AG10803 (cell line): ENCODE measurements around the gene TMEM150C.
"Not testable (repeated sequence)": the region's sequence is repeated elsewhere in the genome, so short reads cannot be mapped to it uniquely, and the experiment has no call there.

Source experiments
- DNase-seq: peaks from one replicate; pipeline ENCODE4 v3.0.0; 2010; ENCODE audit warnings: low read depth
- H3K4me3 ChIP-seq: 2 replicates; pipeline ENCODE4 v1.5.1; 2011; ENCODE audit warnings: mild to moderate bottlenecking, low read length, control low read depth
- TF ChIP-seq, protein P1 (sequence below): conservative IDR thresholded peaks from 2 replicates; pipeline ENCODE4 v1.5.1; 2011; ENCODE audit warnings: mild to moderate bottlenecking, low read length, control low read depth, inconsistent platforms

Gene TMEM150C

DNA sequence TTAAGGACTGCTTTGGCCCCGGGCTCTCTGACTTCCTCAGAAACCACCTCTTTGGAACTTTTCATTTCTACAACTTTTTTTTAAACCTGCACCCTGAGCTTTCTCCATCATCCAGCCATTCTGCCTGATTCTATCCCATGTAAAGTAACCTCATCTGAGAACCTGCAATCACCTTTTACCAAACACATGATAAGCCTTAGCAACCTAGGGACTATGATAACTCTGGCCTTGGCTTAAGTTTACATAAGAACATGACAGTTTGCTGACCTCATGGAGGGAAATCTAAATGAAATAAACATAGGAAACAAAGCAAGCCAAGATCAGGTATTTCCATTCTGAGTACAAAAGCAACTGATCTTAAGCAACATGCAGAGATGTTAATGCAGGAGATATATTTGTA lies 15.7 kb upstream of the TMEM150C start:
- no peak overlapping the region for H3K4me3 ChIP-seq
- no peak for DNase-seq
- TF ChIP-seq, protein P1, sequence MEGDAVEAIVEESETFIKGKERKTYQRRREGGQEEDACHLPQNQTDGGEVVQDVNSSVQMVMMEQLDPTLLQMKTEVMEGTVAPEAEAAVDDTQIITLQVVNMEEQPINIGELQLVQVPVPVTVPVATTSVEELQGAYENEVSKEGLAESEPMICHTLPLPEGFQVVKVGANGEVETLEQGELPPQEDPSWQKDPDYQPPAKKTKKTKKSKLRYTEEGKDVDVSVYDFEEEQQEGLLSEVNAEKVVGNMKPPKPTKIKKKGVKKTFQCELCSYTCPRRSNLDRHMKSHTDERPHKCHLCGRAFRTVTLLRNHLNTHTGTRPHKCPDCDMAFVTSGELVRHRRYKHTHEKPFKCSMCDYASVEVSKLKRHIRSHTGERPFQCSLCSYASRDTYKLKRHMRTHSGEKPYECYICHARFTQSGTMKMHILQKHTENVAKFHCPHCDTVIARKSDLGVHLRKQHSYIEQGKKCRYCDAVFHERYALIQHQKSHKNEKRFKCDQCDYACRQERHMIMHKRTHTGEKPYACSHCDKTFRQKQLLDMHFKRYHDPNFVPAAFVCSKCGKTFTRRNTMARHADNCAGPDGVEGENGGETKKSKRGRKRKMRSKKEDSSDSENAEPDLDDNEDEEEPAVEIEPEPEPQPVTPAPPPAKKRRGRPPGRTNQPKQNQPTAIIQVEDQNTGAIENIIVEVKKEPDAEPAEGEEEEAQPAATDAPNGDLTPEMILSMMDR = no peak

DNA sequence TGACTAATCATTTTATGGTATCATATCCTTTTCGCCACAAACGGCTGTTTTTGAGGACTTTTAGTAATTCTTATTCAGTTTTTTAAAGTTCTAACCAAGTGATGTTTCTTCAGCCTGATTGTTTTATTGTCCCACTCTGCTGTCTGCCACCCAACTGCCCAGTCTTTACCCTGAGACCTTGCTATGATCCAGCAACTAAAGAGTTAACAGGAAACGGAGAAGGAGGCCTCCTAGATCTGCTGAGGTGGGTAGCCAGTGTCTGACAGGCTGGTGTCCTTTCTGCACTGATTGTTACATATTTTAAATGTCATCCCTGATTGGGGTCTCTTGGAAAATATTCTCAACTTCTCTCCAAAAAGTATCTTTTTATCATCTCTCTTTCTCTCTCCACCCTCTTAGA lies 7.9 kb upstream of the TMEM150C start:
- H3K4me3 ChIP-seq = no peak overlapping the region
- TF ChIP-seq, protein P1 = no peak
- DNase-seq = no peak

DNA sequence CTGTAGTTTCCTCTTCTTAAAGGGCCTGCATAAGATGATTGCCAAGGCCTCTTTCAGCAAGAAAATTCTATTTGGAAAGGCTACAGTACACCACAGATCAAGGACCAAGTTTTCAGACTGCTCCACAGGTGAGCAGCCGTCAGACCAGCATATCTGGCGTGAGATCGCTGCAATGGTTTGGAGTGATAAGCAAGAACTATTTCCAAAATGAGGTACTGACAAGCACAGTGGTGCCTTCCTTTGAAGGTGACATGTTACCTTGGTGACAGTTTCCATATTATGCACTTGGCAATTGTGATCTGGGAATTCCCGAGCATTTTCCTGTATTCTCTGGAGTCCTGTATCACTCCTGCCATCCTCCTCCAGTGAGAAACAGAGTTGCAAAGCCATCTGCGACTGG lies 7.3 kb upstream of the TMEM150C start:
- TF ChIP-seq, protein P1 = no peak
- no peak for DNase-seq
- H3K4me3 ChIP-seq = no peak overlapping the region

DNA sequence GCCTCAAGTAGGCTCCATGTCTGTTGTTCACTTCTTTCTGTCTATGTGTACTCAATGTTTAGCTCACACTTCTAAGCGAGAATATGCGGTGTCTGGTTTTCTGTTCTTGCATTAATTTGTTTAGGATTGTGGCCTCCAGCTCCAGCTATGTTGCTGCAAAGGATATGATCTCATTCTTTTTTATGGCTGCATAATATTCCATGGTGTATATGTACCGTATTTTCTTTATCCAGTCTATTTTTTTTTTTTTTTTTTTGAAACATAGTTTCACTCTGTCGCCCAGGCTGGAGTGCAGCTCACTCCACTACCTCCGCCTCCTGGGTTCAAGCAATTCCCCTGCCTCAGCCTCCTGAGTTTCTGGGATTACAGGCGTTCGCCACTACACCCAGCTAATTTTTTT lies 5.7 kb upstream of the TMEM150C start:
- no peak for DNase-seq
- TF ChIP-seq, protein P1 = no peak
- no peak overlapping the region for H3K4me3 ChIP-seq

DNA sequence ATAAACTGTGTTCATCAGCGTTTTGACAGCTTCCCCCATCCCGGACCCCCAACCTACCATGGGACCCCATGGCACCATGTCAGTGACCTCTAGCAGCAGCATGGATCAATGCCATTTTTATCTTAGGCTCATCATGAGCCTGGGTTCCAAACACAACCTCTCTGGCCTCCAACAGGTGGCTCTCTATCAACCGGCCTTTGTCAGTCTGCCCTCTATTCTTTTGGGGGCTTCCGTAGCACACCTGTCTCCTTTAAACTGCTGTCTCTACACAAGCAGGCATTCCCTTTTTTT lies 721 bp upstream of the TMEM150C start:
- TF ChIP-seq, protein P1 = no peak
- no peak overlapping the region; the same call in 1 of the 2 replicates for H3K4me3 ChIP-seq
- DNase-seq = no peak

DNA sequence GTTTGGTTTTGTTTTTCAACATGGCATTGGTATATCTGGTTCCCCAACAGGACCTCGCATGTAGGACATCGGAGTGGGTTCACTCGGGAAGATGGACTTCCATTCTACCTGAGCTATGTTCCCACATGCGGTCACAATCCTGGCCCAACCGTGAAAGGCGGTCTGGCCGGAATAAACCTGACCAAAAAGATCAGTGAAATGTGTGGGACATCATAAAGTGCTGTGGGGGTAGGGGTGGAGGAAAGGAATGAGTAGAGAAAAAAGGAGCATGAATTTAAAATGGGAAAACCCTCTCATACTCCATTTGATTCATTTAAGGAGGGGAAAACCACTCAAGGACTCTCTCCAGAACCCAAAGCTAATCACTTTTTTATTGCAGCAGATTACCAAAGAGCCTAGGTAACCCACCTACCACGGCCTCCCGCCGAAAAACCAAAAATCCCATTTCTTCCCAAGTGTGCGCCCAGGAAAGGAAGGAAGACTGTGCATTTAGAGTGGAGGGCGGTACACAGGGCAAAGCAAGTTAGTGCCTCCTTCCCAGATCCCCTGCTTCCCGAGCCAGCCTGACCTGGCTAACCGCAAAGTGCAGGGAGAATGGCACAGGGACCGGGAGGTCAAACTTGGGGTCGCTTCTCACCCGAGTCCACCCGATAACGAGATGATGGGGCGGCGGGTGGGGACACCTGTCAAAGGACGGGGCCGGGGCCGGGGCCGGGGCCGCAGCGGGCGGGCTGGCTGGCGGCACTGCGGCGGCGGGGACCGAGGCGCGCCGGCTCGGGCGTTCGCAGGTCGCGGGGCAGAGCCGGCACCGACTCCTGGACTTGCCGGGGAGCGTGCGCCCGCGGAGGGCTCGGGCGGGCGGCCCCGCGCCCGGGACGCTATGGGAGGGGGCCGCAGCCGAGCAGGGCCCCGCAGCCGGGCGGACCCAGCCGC lies 669 bp downstream of the TMEM150C start:
- no peak for DNase-seq
- peak overlapping the region; percentile 27 for H3K4me3 ChIP-seq
- TF ChIP-seq, protein P1 = no peak

DNA sequence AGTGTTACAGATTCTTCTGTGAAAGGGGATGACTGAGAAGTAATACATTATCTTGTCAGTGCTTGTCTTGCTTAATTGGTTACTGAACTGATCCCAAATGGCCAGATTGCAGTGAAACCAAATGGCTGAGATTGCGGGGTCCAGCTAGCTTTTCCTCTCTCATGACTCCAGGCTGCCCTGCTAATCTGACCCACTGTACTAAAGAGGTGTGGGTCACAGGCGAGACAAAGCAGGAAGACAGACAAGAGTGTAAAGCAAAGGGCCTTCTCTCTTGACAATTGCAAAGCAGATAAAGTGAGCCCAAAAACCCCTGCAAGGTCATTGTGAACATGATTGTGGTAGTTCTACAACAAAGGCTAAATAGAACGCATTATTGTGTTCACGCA lies 2.1 kb downstream of the TMEM150C start:
- TF ChIP-seq, protein P1 = no peak
- no peak overlapping the region for H3K4me3 ChIP-seq
- DNase-seq = no peak

DNA sequence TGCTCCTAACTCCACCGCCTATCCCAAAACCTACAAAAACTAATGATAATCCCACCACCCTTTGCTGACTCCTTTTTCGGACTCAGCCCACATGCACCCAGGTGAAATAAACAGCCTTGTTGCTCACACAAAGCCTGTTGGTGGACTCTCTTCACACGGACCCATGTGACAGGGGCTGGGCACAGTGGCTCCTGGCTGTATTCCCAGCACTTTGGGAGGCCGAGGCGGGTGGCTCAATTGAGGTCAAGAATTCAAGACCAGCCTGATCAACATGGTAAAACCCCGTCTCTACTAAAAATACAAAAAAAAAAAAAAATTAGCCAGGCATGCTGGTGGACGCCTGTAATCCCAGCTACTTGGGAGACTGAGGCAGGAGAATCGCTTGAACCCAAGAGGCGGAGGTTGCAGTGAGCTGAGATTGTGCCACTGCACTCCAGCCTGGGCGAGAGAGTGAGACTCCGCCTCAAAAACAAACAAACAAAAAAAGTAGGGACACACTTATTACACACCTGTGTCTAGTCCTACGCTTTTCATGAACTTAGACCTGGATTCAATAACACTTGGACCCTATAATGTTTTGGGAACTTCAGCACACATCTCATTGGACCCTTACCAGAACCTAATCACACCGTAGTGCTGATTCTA lies 2.6 kb downstream of the TMEM150C start:
- not testable (repeated sequence) for DNase-seq, H3K4me3 ChIP-seq
